Spleen (tissue), 11 donors: ENCODE results near the gene CNTF. TPM values are rescaled to one million over a fixed set of nuclear protein-coding genes. Genes with fewer than 3 reads are reported as not detected.

Experiments used
- DNase-seq: peaks from one replicate; pipeline ENCODE4 v3.0.0-alpha.2; 2020
- H3K27ac ChIP-seq, 8 donors: fragments of 200-600 bp; sonication (generic) in 7 of 8; 1 replicate in 4 of 8; 2 replicates in 4 of 8; pipeline versions ENCODE4 v1.5.0 to v1.8.0; 2016 to 2021; ENCODE audit warnings: inconsistent platforms in 4 of 8, mild to moderate bottlenecking in 4 of 8, moderate library complexity in 1 of 8
- H3K27me3 ChIP-seq, 7 donors: fragments of 200-600 bp; sonication (generic) in 6 of 7; replicated peaks in 1 of 7; 1 replicate in 4 of 7; 2 replicates in 3 of 7; pipeline versions ENCODE4 v1.5.0 to v1.8.0; 2016 to 2021; ENCODE audit warnings: inconsistent platforms in 3 of 7, mild to moderate bottlenecking in 1 of 7
- H3K36me3 ChIP-seq, 6 donors: fragments of 200-600 bp; sonication (generic) in 5 of 6; 1 replicate in 4 of 6; 2 replicates in 2 of 6; pipeline versions ENCODE4 v1.5.0 to v1.8.0; 2016 to 2021; ENCODE audit warnings: inconsistent platforms in 2 of 6
- H3K4me1 ChIP-seq, 6 donors: fragments of 200-600 bp; sonication (generic) in 5 of 6; 1 replicate in 3 of 6; 2 replicates in 3 of 6; pipeline versions ENCODE4 v1.5.0 to v1.8.0; 2016 to 2021; ENCODE audit warnings: inconsistent platforms in 3 of 6
- H3K4me3 ChIP-seq, 8 donors: fragments of 200-600 bp; sonication (generic) in 7 of 8; 1 replicate in 4 of 8; 2 replicates in 4 of 8; pipeline versions ENCODE4 v1.5.0 to v1.8.0; 2016 to 2021; ENCODE audit warnings: inconsistent platforms in 4 of 8, mild to moderate bottlenecking in 4 of 8, moderate library complexity in 2 of 8
- H3K9me3 ChIP-seq, 8 donors: fragments of 200-600 bp; sonication (generic) in 7 of 8; 1 replicate in 4 of 8; 2 replicates in 4 of 8; pipeline versions ENCODE4 v1.5.0 to v1.8.0; 2016 to 2021; ENCODE audit warnings: inconsistent platforms in 4 of 8
- POLR2A ChIP-seq, 3 donors: fragments of 450-650 bp; IDR thresholded peaks; one replicate each; pipeline ENCODE4 v1.5.1; 2017; ENCODE audit warnings: antibody characterized with exemption in 3 of 3, mild to moderate bottlenecking in 1 of 3
- POLR2AphosphoS5 ChIP-seq, 3 donors: sonication (generic); formaldehyde crosslinking; IDR thresholded peaks; one replicate each; pipeline ENCODE4 v1.5.1; 2017; ENCODE audit warnings: antibody characterized with exemption in 3 of 3
- WGBS, 5 donors: extraction: QIAGEN DNeasy Blood & Tissue Kit in 3 of 5; methylation state at CpG; one replicate each; pipeline versions ENCODE4 v1.1.5 to v1.1.7; 2013 to 2018; 5-methylcytosine and 5-hydroxymethylcytosine counted together
- intact Hi-C: fragments of 100-400 bp; cut with DNase I; formaldehyde crosslinking; loops from one replicate; pipeline ENCODE4 v1.15.0; 2023; ENCODE audit warnings: low total_unique reads
- polyA plus RNA-seq, 3 donors: library from polyadenylated mRNA; stranded (reverse); fragments of 200-250 nt; gene quantifications; one replicate each; pipeline ENCODE4 v1.2.1, GENCODE V29; 2013
- total RNA-seq, 7 donors: library from RNA; depleted of rRNA in 3 of 7; stranded (reverse); fragments of >200 nt in 3 of 7; fragmentation: NEBNext Ultra II Directional in 4 of 7; extraction: Animal tissue kit (Norgen Biotek cat#: 25700) in 4 of 7; gene quantifications; one replicate each; pipeline versions ENCODE4 v1.1.0 to v1.2.1, GENCODE V29; 2016 to 2021
- TF ChIP-seq, protein P1 (sequence below), 11 experiments: fragments of 200-600 bp in 7 of 11; fragments of 450-650 bp in 4 of 11; sonication (generic) in 4 of 11; IDR thresholded peaks in 8 of 11; conservative IDR thresholded peaks in 3 of 11; 1 replicate in 7 of 11; 2 replicates in 4 of 11; pipeline versions ENCODE4 v1.4.0 to v1.8.0; 2016 to 2021; ENCODE audit warnings: antibody characterized with exemption in 11 of 11, inconsistent platforms in 4 of 11, mild to moderate bottlenecking in 1 of 11
- donor health status: healthy with polysubstance abuse.
- donor health status: DM: no; HTN: no; CAD: no; lungs with moderate emphysema.
- donor health status: DM: no; HTN: no; CAD: no.
- donor health status: Bipolar disorder and iron deficiency.
- donor health status: healthy.
- donor health status: DM: no; HTN: no; CAD: no.
- donor health status: DM: yes; HTN: yes; CAD: no.

CNTF gene
- total and polyA plus RNA-seq, 10 donors, result 0.09 to 3.7 (median 1.4) TPM

DNA sequence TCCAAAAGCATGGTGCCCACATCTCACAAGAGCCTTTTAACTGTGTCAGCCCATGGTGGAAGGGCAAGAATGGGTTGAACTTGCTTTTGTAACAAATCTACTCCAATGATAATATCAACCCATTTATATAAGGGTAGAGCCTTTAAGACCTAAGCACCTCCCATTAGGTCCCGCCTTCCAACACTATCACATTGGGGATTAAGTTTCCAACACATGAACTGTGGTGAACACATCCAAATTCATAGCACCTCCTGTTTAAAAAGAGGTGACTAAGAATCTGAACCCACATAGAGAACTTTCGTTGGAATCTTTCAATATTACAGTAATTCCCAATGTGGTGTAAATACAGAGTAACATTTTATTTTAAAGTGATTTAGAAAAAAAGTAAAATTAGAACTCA, 9.2 kb upstream of the CNTF start:
- intact Hi-C loops, result no loop called here
- Histone ChIP-seq H3K36me3 (peaks cover 0 to 88% (median 82%) of the 10 kb centered on the region in 6 donors), H3K27me3 (no peaks in the 10 kb centered on the region), H3K9me3 (no peaks in the 10 kb centered on the region), H3K4me1 (peaks cover 0 to 21% (median 0%) of the 10 kb centered on the region in 6 donors), H3K27ac (no peak overlapping the region), H3K4me3 (no peak overlapping the region)
- TF ChIP-seq POLR2AphosphoS5 (IDR thresholded peaks at IDR 0.05), result no peak
- TF ChIP-seq POLR2A (IDR thresholded peaks at IDR 0.05), result no peak
- TF ChIP-seq, protein P1, sequence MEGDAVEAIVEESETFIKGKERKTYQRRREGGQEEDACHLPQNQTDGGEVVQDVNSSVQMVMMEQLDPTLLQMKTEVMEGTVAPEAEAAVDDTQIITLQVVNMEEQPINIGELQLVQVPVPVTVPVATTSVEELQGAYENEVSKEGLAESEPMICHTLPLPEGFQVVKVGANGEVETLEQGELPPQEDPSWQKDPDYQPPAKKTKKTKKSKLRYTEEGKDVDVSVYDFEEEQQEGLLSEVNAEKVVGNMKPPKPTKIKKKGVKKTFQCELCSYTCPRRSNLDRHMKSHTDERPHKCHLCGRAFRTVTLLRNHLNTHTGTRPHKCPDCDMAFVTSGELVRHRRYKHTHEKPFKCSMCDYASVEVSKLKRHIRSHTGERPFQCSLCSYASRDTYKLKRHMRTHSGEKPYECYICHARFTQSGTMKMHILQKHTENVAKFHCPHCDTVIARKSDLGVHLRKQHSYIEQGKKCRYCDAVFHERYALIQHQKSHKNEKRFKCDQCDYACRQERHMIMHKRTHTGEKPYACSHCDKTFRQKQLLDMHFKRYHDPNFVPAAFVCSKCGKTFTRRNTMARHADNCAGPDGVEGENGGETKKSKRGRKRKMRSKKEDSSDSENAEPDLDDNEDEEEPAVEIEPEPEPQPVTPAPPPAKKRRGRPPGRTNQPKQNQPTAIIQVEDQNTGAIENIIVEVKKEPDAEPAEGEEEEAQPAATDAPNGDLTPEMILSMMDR (IDR thresholded peaks at IDR 0.05 in 8 of 11, conservative IDR thresholded peaks at IDR 0.05 in 3 of 11), result no peak
- WGBS, 5 donors, result 88 to 96% (median 91%) methylated on average over 2 of the region's 2 CpGs
- no peak for DNase-seq

DNA sequence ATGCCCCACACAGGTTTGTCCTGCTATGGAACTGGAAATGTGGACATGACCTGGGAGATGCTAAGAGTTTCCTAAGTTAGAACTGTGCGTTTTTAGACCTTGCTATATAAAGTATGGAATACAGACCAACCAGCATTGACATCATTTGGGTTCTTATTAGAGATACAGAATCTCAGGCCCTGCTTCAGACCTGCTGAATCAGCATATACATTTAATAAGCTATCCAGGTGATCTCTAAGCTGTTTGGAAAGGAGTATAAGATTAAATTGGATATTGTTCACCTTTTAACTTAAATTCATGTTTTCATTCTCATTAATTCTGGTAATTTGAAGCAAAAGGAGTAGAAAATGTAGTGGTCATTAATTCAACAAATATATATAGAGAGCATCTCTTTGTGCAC, 6.9 kb upstream of the CNTF start:
- Histone ChIP-seq H3K36me3 (peaks cover 0 to 100% (median 92%) of the 10 kb centered on the region in 6 donors), H3K27me3 (no peaks in the 10 kb centered on the region), H3K4me1 (no peaks in the 10 kb centered on the region), H3K9me3 (no peaks in the 10 kb centered on the region), H3K27ac (no peak overlapping the region), H3K4me3 (no peak overlapping the region)
- TF ChIP-seq, protein P1 (IDR thresholded peaks at IDR 0.05 in 8 of 11, conservative IDR thresholded peaks at IDR 0.05 in 3 of 11), result no peak
- TF ChIP-seq POLR2A (IDR thresholded peaks at IDR 0.05) (no peak), POLR2AphosphoS5 (IDR thresholded peaks at IDR 0.05) (no peak)
- intact Hi-C loops, result no loop called here
- DNase-seq, result no peak
- 86 to 100% (median 93%) methylated on average over 1 of the region's 1 CpG for WGBS, 5 donors

DNA sequence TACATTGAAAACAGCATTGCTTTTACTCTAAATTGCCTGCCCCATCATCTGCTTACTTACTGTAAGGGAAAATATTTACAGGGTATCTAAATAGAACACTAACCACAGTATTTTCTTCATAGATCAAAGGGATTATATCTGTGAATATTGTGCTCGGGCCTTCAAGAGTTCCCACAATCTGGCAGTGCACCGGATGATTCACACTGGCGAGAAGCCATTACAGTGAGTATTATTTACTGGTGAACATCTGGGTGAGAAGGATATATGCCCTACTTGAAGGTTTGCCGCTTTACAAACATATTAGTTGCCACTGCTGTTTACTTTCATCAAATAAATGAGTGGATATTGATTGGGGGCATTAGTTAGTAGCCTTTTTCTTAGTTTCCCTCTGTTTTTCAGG, 5.9 kb upstream of the CNTF start:
- TF ChIP-seq POLR2A (IDR thresholded peaks at IDR 0.05) (no peak), POLR2AphosphoS5 (IDR thresholded peaks at IDR 0.05) (no peak)
- TF ChIP-seq, protein P1 (IDR thresholded peaks at IDR 0.05 in 8 of 11, conservative IDR thresholded peaks at IDR 0.05 in 3 of 11), result no peak
- Histone ChIP-seq H3K4me3 (no peak overlapping the region), H3K4me1 (no peaks in the 10 kb centered on the region), H3K36me3 (peaks cover 0 to 100% (median 91%) of the 10 kb centered on the region in 6 donors), H3K27ac (no peak overlapping the region), H3K27me3 (no peaks in the 10 kb centered on the region), H3K9me3 (no peaks in the 10 kb centered on the region)
- intact Hi-C loops, result no loop called here
- no peak for DNase-seq
- WGBS, 5 donors, result 81 to 94% (median 93%) methylated on average over 4 of the region's 4 CpGs

DNA sequence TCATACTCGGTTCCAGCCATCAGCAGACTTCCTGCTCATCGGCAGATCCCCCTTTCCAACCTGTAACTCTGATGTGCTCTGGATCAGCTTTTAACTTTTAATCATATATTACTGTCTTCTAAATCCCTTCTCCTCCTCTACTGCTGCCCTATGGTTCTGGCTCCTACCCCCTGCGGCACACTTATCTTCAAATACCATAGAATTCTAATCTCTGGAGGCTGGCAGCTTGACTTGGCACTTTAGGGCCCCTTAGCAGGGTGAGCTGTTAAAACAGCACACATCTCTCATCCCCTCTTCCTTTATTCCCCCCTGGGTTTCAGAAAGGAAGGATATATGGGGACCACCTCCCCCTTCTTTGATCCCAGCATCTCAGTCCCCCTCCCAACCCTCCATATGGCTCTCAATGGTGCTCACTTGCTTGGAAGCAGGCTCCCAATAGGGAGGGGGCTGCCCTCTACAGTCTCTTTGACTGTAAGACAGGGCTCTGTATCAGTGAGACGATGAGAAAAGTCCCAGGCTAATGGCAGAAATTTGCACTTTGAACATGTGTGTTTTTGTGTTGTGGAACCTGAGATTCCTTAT, 4.4 kb upstream of the CNTF start:
- Histone ChIP-seq H3K9me3 (no peaks in the 10 kb centered on the region), H3K27ac (no peak overlapping the region), H3K27me3 (no peaks in the 10 kb centered on the region), H3K36me3 (peaks cover 0 to 100% (median 87%) of the 10 kb centered on the region in 6 donors), H3K4me1 (no peaks in the 10 kb centered on the region), H3K4me3 (no peak overlapping the region)
- WGBS, 5 donors, result 86 to 93% (median 89%) methylated on average over 4 of the region's 4 CpGs
- TF ChIP-seq, protein P1 (IDR thresholded peaks at IDR 0.05 in 8 of 11, conservative IDR thresholded peaks at IDR 0.05 in 3 of 11), result peak in 1 of 11 experiments; percentile 11
- no peak for TF ChIP-seq POLR2AphosphoS5 (IDR thresholded peaks at IDR 0.05)
- intact Hi-C loops, result no loop called here
- no peak for DNase-seq
